SK-N-DZ (cell line): ENCODE results near the gene MYLK3.

ENCODE experiments used
- DNase-seq: peaks from one replicate; pipeline ENCODE4 v3.0.0-alpha.2; 2015; ENCODE audit warnings: low spot score

MYLK3 gene

GRCh38 chr16:46759309-46759708, 11.2 kb upstream of the MYLK3 start:
- no peak for DNase-seq

GRCh38 chr16:46757339-46758050, 9.4 kb upstream of the MYLK3 start:
- DNase-seq, result peak; percentile 86

DNA sequence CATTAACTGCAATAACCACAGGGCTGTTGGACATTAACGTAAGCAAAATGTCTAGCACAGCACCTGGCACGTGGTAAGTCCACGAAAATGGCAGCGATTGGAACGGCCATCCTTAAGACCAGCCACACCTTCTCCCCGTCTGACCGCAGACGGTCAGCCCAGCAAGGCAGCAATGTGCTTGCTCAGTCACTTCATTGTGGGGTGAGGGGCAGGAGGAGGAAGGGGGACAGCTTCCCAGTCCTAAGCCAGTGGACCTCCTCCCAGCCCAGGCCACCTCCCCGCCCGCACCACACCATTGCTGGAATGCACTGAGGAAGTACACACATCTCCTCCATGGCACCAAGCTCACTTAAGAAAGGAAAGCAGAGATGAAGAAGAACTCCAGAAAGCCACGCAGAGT, 8.6 kb upstream of the MYLK3 start:
- DNase-seq, result no peak

- no peak for DNase-seq
Observed at GRCh38 chr16:46753015-46753414, 4.9 kb upstream of the MYLK3 start.

DNA sequence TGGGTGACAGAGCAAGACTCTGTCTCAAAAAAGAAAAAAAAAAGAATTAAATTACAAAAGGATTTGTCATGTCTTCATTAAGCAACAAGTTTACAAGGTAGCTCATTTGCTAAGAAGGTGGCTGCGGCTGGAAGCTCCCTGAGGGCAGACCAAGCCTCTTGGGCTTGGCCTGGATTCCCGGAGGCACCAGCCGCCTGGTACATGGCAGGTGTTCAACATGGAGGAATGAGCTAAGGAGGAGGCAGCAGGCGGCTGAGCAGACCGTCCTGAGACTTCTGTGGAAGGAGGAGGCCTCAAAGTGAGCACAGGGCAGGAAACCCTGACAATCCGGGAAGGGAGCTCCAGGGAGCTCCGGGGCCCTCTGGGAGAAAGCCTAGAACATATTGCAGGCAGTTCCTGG, 3.2 kb upstream of the MYLK3 start:
- DNase-seq, result no peak

DNA sequence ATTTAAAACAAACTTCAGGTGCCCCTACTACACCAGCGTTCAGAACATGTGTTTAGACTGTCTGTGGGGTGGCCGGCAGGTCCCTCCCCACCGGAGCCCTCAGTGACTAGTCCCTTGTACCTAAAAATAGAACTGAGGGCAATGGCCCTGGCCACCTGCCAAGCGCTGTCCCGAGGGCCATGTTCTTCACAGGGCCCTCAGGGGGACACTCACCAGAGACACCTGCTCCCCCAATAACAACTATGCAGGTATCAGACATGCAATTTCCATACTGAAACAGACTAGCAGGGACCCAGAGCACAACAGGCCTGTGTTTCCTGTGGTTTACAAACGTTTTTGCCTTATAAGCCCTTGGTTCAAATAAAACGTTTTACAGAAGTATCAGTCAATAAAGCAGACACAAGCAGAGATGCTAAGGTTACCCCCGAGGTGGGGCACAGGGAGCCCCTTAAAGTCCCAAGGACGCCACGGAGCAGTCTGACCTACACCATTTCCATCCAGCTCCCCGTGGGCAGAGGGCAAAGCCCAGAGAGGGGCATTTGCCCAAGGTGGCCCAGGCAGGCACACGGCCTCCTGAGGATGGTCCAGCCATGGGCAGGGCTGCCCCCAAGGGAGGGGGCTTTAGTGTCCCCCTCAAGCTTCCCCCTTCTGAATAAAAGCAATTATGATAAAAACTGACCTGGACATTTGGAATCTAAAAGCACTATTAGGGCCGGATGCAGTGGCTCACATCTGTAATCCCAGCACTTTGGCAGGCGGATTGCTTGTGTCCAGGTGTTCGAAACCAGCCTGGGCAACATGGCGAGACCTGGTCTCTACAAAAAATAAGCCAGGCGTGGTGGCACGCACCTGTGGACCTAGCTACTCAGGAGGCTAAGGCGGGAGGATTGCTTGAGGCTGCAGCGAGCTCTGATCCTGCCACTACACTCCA, 896 bp upstream of the MYLK3 start:
- DNase-seq, result no peak

- no peak for DNase-seq
Observed at GRCh38 chr16:46746821-46747776, 1.0 kb downstream of the MYLK3 start.

GRCh38 chr16:46745617-46746016, 2.5 kb downstream of the MYLK3 start:
- DNase-seq, result no peak

GRCh38 chr16:46743232-46743719, 4.9 kb downstream of the MYLK3 start:
- DNase-seq, result peak; percentile 75

- DNase-seq, result no peak
Observed at GRCh38 chr16:46739934-46740333, 8.2 kb downstream of the MYLK3 start.

DNA sequence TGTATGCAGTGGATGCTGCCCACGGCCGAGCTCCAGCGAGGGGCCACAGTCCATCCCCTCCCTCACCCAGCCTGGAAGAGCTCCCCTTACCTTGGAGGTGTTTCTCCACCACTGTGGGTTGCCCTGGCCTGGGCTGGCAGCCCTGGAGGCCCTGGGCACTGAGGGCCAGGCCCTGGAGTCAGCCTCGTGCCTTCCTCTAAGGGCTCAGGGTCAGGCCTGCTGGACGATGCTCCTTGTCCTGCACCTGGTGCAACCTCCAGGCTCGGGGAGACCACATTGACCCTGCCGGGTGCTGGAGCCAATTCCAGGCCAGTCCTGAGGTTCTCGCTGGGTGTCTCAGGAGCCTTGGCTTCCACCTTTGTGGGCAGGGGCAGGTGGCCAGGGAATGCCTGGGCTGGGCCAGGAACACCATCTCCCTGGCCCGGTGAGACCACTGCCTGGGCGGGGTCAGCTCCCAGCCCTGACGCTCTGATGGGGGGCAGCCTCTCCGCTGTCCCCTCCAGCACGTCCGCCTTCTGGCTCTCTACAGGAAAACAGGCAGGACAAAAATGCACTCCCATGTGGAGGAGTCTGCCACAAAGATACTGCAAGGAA, 10.4 kb downstream of the MYLK3 start:
- no peak for DNase-seq

DNA sequence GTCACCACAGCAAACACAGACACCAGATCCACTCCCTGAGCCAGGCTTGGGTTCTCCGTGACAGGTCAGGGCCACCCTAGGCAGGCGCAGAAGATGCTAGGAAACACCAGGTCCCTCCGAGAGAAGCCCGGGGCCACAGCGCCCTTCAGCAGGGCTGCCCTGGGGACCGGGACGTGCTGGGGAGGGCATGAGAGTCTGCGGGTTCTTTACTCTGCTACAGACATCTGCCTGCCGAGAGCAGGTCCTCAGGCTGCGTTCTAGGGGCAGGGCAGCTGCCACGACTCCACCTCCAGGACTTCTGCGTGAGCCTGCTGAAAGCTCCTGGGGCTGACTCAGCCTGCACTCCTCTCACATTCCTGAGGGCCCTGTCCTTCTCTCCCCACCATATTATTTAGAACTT, 11.4 kb downstream of the MYLK3 start:
- no peak for DNase-seq

GRCh38 chr16:46733319-46733830, 14.8 kb downstream of the MYLK3 start:
- no peak for DNase-seq

DNA sequence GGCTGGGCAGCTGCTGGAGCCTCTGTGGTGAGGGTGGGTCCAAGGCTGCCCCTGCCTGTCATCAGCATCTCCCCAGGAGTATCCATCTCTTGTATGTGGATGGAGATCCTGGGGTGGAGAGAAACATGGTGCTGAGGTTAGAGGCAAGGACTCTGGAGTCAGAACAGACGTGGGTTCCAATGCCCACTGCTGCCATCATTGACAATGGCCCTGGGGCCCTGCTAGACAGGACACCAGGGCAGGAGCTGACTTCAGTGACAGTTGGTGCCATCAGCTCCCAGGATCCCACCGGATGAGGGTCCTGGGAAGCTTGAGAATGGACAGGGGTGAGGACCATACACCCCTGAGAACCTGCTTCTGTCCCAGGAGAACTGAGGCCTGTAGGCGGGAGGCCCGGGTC, 15.6 kb downstream of the MYLK3 start:
- DNase-seq, result no peak

- no peak for DNase-seq
Observed at GRCh38 chr16:46731691-46732555, 16.2 kb downstream of the MYLK3 start.

DNA sequence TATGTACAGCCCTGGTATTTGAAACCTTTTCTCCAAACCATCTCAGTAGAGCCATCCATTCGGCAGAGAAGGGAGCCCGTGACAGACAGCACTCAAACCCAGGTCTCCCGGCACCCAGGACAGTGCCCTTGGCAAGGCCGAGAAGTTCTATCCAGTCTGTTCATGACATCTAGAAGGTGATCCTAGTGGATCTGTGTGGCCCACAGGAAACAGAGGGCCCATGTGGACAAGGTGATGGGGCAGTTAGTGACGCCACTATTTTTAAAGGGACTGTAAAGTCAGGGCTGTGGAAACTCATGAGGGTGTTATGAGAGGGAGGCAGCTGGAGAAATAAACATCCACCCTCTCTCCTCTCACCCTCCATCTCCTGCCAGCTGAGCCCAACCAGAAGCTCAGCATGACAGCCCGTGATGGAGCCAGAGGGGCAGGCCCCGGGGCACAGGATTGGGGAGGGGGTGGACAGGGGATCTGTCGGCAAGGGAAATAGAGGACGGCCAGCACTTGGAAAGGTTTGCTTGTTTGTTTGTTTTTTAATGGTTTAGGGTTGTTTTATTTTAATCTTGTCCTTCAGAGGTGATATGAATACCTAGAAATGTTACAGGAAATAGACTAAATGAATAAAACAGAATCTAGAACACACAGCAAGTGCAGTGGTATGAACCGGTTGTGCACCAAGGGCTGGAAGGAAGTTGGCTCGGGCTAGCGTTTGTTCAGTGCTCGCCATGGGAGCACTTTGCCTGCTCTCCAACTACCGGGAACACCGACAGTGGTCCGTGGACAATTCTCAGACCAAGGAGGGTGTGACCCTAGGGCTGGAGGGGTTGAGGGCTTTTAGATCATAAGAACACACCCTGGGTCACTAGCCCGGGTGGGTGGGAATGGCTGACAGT, 17.1 kb downstream of the MYLK3 start:
- no peak for DNase-seq

DNA sequence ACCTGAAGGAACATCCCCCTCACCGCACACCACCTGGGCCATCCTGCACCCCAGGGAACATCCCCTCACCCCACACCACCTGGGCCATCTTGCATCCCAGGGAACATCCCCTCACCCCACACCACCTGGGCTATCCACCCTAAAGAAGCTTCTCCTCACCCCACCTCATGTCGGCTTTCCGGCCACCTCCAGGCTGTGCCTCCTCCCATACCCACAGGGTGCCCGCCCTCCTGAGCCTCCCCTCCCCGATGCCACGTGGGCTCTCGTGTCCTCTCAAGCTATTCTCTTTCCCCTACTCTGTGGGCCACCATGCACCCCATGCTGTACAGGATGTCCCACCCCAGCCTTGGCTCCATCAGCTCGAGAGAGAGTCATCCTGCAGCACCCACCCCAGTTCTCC, 18.0 kb downstream of the MYLK3 start:
- no peak for DNase-seq

- DNase-seq, result no peak
Observed at GRCh38 chr16:46729326-46729995, 18.7 kb downstream of the MYLK3 start.
